Stimulated activated CD4-positive, alpha-beta T cell treated with anti-CD3 and anti-CD28 coated beads, Interleukin-2, amount 100 ng/mL, for 24 hours (primary cell): ENCODE measurements around the gene PCSK2.

Source experiments
- DNase-seq, 2 donors: peaks; one replicate each; pipeline ENCODE4 v3.0.0-alpha.2; 2020

The PCSK2 gene

DNA sequence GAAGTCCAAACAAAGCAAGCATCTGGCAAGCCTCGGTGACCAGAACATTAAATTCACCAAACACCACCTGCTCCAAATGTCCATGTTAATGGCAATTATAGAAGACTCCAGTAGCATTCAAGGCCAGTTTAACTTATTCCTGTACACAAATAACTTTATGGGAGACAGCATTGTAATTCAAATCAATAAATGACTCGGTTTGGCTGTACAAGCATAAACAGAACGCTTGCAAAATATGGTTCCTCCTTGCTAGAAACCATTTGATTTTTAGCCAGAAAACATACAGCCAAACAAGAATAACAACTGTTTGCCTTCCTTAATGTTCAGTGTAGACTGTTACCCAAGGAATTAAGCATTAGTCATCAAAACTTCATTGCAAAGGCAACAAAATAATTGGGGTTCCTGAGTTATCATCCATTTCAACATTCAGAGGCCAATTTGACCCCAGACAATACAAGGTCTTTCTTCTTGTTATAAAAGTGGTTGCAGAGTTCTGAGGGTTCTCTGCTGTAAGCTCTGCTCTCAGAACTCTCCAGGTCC, 179.3 kb downstream of the PCSK2 start:
- no peak for DNase-seq

- no peak for DNase-seq
Observed at GRCh38 chr20:17407550-17407949, 180.7 kb downstream of the PCSK2 start.

DNA sequence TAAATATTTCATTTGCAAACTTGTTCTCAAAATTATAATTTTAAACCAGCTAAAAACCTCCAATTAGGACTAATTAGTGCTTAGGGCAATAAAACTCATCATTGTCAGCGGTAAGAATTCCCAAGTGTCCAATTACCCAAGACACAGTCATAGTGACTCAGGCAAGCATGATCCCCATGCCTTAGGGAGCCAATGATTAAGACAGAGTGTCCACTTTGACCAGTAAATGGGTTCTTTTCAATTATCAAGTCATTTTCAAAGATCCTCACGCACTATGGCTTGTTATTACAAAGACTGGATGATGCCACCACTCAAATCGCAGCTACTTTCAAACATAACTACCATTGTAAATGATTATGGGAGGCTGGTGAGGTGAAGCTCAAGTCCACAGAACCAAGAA, 190.4 kb downstream of the PCSK2 start:
- no peak for DNase-seq

DNA sequence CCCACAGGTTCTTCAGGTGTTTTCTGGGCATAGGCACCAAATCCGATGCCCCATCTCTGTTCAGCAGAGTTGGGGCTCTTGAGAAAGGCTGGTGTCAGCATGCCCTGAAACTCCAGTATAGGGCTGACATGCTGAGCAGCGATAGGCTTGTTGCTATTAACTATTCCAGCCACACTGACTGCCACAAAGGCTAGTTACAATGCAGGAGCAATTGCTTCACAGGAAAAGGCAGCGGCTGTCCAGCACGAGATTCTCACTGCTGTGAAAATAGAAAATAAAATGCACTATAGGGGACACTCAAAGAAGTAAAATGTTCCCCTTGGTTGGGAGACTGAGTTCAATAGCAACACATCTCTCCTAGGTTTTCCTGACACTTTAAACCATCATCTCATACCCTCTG, 191.9 kb downstream of the PCSK2 start:
- DNase-seq: no peak

- DNase-seq: no peak
Observed at GRCh38 chr20:17419479-17420041, 192.7 kb downstream of the PCSK2 start.

- no peak for DNase-seq
Observed at GRCh38 chr20:17421493-17421892, 194.7 kb downstream of the PCSK2 start.

DNA sequence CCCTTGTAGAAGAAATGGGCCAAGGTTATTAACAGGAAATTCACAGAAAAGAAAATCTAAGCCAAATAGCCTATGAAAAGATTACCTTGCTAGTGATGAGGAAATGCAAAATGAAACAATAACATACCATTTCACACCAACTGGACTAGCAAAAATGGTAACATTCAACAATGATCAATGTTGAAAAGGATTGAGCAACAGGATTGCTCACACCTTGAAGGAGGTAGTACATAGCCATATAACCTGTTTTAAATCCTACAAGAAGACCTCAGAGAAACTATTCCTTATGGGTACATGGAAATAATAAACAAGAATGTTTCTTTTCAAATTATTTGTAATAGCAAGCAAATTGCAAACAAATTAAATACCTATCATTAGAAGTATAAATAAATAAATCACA, 196.9 kb downstream of the PCSK2 start:
- no peak for DNase-seq

GRCh38 chr20:17427638-17428037, 200.8 kb downstream of the PCSK2 start:
- DNase-seq: no peak

DNA sequence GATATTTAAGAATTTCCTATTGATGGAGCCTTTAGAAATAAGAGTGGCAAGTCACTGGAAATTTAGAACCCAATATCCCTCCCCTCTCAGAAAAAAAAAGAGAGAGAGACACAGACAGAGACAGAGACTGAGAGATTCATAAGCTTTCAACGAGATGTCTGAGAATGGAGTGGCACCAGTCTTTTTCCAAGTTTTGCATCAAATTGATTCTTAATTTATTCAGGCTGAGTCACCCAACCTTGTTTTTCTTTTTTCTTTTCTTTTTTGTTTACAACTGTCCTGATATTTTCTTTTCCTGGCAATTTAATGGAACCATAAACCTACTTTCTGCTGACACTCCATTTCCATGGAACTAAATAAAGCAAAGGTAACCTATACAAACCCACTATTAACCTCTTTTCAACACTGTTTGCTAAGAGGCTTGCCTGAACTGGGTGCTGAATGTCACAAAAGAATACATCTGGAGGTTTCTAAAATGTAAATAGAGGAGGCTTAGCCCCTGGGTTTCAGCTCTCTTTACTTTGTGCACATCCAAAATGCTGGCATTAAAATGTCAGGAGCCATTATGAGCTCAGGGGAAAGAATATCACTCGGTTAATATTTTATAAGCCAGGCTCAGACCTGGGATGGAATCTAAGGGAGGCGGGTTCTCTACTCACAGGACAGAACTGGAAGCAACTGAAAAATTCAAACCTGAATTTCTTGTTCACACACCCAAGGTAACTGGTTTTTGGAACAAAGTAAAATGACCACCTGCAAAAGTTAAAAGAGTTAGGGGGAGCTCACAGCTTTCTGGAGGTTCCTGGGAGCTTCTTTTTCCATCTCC, 203.5 kb downstream of the PCSK2 start:
- DNase-seq: no peak

DNA sequence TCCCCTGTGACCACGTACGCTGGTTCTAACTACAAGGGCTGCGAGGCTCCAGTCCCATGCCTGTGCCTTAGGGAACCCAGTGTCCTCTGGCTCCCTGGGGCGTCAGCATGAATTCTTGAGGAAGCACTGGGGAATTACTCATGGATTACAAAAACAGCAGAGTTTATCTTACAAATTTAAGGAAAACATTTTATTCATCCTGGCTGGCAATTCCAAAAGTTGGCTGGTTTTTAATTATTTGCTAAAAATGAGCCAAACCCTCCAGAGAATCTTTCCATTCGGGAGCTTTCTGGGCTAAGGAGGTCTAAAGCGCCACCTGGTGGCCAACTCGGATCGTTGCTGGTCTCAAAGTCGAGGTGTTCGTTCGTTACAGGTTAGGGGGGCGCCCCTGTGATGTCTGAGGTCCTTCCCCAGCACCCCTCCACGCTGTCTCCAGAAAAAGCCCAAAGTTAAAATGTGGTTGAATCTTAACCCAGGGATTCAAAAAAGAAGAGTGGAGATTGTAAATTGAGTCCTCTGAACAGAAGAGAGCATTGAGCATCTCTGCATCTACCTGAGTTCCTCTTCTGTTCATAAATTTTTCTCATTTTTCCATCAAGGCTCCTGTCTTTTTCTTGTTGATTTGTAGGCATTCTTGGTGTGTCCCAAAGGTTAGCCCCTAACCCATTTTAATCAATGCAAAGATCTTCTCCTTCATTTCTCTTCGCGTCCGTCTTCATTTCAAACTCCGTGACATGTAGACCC, 205.0 kb downstream of the PCSK2 start:
- DNase-seq: peak; percentile 59 to 65

- no peak for DNase-seq
Observed at GRCh38 chr20:17436664-17437063, 209.8 kb downstream of the PCSK2 start.

DNA sequence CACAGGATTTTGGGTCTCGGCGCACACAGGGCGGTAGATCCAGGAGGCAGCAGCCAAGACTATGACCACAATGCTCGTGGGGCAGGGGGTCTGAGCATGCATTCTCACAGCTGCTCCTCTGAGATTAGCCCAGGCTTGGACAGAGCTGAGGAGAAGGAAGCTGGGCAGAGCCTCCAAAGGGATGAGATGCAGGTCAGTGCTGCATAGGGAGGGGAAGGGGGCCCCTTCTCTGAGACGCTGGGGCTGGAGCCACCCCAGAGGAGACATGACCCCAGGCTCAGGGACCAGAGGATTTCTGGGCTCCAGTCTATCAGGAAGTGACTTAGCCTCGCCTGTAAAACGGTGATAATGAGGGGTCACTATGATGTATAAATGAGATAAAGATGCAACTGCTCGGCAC, 210.4 kb downstream of the PCSK2 start:
- DNase-seq: no peak

DNA sequence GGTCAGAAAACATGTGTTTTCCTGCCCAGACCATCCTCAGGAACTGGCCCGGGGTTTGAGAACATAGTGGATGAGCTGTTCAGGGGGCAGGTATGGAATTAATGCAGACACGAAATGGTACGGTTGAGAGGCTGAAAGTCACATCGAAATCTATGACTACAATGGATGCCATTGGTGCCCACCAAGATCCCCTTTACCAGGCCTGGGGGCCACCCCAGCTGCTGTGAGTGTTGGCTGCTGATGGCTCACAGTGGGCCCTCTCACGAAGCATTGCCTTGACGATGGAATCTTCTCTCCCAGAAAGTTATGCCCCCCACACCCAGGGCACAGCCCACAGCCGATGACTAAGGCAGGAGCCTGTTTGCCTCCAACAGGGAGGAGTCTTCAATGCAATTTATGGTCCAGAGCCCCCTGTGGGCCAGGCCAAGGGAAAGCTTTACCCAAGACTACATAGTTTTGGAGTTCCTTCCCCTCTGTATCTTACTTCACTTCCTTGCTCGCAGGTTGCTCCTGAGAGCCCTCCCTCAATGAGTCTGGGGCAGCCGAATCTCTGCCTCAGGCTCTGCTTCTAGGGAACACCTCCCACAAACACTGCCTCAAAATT, 211.7 kb downstream of the PCSK2 start:
- DNase-seq: no peak

GRCh38 chr20:17439616-17440296, 212.9 kb downstream of the PCSK2 start:
- no peak for DNase-seq

- DNase-seq: no peak
Observed at GRCh38 chr20:17441745-17442144, 214.9 kb downstream of the PCSK2 start.

GRCh38 chr20:17442588-17442987, 215.7 kb downstream of the PCSK2 start:
- no peak for DNase-seq

DNA sequence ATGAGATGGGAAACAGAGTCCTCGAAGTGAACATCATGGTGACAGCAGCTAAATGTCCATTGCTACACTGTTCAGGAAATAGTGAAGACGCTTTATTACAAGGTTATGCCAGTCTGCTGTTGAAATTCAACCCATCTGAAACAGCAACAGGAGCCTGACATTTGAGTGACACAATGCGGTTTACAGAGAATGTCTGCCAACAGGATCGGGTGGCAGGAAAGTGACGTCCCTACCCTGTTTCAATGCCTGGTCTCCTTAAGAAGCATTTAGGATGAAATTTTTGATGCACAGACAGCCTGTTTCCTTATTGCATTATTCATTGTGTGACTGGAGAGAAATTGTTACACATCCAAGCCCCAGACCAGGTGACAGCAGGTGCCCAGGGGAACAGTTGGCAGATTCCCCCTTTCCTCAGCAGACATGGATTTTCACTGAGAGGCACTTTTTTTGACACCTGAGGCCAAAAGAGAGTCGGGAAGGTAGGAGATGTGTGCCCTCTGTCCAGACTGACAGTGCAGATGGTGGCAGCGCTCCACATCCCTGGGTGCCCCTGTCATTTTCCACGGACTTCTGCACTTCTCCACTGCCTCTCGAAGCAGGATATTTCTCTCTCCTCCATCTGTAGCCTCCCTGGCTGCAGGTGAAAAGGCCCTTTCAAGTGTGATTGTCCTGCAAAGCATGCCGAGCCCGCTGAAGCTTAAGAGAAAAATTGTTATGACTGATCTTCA, 216.5 kb downstream of the PCSK2 start:
- no peak for DNase-seq

GRCh38 chr20:17444091-17444490, 217.3 kb downstream of the PCSK2 start:
- no peak for DNase-seq

DNA sequence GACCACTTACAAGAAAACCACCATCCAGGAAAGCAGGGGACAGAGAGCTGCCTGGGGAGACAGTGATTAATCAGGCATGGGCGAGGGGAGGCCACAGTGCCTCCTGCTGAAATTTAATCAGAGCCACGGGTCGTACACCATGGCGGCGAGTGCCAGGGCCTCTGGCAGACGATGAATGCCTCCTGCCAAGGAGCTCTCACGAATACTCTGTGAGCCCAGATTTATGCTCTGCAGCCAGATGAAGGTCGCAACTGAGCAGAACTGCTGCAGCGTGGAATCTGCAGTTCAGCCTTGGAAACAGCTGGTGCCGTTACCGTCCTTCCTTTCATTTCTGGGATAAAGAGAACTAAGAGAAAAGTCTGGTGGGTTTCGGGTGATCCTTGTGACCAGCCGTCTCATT, 218.7 kb downstream of the PCSK2 start:
- no peak for DNase-seq

- DNase-seq: no peak
Observed at GRCh38 chr20:17446171-17446570, 219.3 kb downstream of the PCSK2 start.

DNA sequence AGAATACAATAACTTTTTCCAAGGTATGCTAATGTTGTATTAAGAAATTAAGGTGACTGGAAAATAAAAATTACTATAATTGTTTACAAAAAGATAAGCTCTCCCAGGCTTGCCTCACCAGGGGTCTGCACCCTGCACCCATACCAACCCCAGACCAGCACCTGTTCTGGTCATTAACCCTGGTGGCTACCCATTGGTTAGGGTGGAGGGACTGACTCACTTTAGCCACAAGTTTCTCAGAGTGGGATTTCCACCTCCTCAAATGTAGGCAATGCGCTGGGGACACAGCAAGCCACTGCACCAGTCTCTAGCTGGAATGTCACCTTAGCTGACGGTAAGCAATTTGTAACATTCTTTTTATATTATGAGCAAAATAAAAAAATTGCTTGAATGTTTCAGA, 221.2 kb downstream of the PCSK2 start:
- DNase-seq: no peak

- no peak for DNase-seq
Observed at GRCh38 chr20:17449031-17449430, 222.2 kb downstream of the PCSK2 start.
